Measurements from ENCODE around the gene MINDY4. TPM values are rescaled to one million over a fixed set of nuclear protein-coding genes. Genes with fewer than 3 reads are reported as not detected.

The MINDY4 gene
- total and polyA plus RNA-seq, 2 of the 8 experiments (the other 6 are each of a cell fraction or from before 2014, with no cell fraction given) = 1.3 to 3.6 TPM

DNA sequence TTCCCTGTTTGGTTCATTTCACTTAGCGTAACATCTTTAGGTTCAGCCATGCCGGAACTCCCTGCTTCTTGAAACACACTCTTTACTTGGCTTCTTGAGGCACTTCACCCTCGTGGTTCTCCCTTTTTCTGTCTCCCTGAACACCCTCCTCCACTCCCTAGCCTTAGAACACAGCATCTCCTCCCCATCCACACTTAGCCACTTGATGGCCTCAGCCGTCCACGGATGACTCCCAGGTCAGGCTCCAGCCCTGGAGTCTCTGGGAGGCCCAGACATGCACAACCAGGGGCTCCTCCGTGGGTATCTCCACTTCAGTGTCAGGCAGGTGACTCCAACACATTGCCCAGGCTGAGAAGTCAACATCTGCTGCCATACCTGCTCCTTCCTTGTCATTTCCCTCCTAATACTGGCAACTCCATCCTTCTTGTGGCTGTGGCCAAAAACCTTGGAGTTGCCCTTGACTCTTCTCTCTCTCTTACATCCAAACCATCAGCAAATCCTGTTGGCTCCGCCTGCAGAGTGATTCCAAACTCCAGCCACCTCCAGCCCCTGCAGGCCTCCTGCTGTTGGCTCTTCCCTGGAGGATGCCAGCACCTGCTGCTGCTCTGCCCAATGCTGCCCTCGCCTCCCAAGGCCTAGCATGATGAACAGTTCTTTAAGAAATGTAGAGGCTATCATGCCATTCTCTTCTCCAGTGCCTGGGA, 27.7 kb upstream of the MINDY4 start:
- ChIA-PET CTCF (ENCODE audit: partially characterized antibody) (interaction anchor here (1.2 to 9.5 kb wide), 4 partner anchors 25 to 79 kb away, joined by 4 to 162 read pairs (median 6); no protein-coding TSS in a partner anchor), POLR2A (ENCODE audit: partially characterized antibody) (no interaction called here)
- H3K18ac ChIP-seq (ENCODE audit: extremely low read depth, low read length) = no peak overlapping the region
- no peaks in the 10 kb centered on the region; a peak in 1 of 7 replicates for H3K4me1 ChIP-seq (replicated peaks in 1 of 4; ENCODE audit: control insufficient read depth in 3 of 4, insufficient read depth in 4 of 4, low read length in 3 of 4)
- no peak overlapping the region for H2BK5ac ChIP-seq (ENCODE audit: low read depth, low read length)
- no peak for DNase-seq (ENCODE audit: low read depth in 1 of 2, low spot score in 2 of 2)
- WGBS, 2 experiments (ENCODE audit: extremely low coverage in 1 of 2, insufficient coverage in 1 of 2, insufficient read length in 1 of 2, insufficient replicate concordance in 2 of 2, low coverage in 1 of 2, low lambda C conversion rate in 2 of 2, missing lambda C conversion rate in 1 of 2) = 80% methylated on average over 8 of the region's 8 CpGs; no CpG with 5 or more reads in 1 of the 2 experiments
- no peak for TF ChIP-seq SP1 (IDR thresholded peaks at IDR 0.05; ENCODE audit: low read depth, low read length)
- no peak for TF ChIP-seq TCF12 (IDR thresholded peaks at IDR 0.05; ENCODE audit: low read depth, low read length)
- TF ChIP-seq, protein P1, sequence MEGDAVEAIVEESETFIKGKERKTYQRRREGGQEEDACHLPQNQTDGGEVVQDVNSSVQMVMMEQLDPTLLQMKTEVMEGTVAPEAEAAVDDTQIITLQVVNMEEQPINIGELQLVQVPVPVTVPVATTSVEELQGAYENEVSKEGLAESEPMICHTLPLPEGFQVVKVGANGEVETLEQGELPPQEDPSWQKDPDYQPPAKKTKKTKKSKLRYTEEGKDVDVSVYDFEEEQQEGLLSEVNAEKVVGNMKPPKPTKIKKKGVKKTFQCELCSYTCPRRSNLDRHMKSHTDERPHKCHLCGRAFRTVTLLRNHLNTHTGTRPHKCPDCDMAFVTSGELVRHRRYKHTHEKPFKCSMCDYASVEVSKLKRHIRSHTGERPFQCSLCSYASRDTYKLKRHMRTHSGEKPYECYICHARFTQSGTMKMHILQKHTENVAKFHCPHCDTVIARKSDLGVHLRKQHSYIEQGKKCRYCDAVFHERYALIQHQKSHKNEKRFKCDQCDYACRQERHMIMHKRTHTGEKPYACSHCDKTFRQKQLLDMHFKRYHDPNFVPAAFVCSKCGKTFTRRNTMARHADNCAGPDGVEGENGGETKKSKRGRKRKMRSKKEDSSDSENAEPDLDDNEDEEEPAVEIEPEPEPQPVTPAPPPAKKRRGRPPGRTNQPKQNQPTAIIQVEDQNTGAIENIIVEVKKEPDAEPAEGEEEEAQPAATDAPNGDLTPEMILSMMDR (IDR thresholded peaks at IDR 0.05; ENCODE audit: control extremely low read depth in 1 of 3, insufficient read depth in 1 of 3, low read depth in 1 of 3, low read length in 3 of 3) = peak; percentile 30 to 35 (median 33)
- no peak for TF ChIP-seq SIX5 (IDR thresholded peaks at IDR 0.05; ENCODE audit: low read depth, low read length)
- peak; percentile 51 to 63 for TF ChIP-seq RAD21 (IDR thresholded peaks at IDR 0.05 in 1 of 2, conservative IDR thresholded peaks at IDR 0.05 in 1 of 2; ENCODE audit: low read depth in 2 of 2, low read length in 2 of 2)
- peak in 1 of 2 experiments; percentile 58; a peak in 1 of 3 replicates for TF ChIP-seq EP300 (IDR thresholded peaks at IDR 0.05; ENCODE audit: borderline replicate concordance in 1 of 2, low read depth in 2 of 2, low read length in 2 of 2)
- FAIRE-seq = no peak
- no peaks in the 10 kb centered on the region for H3K36me3 ChIP-seq (ENCODE audit: control insufficient read depth in 2 of 4, insufficient read depth in 4 of 4, low read length in 3 of 4)
- H2BK12ac ChIP-seq (ENCODE audit: low read depth, low read length) = no peak overlapping the region
- H3K79me1 ChIP-seq (ENCODE audit: low read depth, low read length) = no peaks in the 10 kb centered on the region
- no peak overlapping the region for H4K91ac ChIP-seq (replicated peaks; ENCODE audit: insufficient read length, low read length)
- no peak overlapping the region for H3K4ac ChIP-seq (replicated peaks; ENCODE audit: insufficient read length, low read depth, low read length)
- H3K27ac ChIP-seq (ENCODE audit: low read depth, low read length) = no peak overlapping the region
- H2AK5ac ChIP-seq (ENCODE audit: low read depth, low read length) = no peak overlapping the region
- no peak overlapping the region for H3K4me3 ChIP-seq (ENCODE audit: extremely low read depth in 1 of 4, insufficient read depth in 2 of 4, low read depth in 3 of 4, low read length in 4 of 4)
- H3K9me3 ChIP-seq (ENCODE audit: insufficient read depth in 2 of 2, low read depth in 1 of 2, low read length in 1 of 2) = no peaks in the 10 kb centered on the region
- H2BK120ac ChIP-seq (replicated peaks; ENCODE audit: low read depth, low read length) = no peak overlapping the region
- no peak overlapping the region for H3K9ac ChIP-seq (replicated peaks in 1 of 4; ENCODE audit: extremely low read depth in 1 of 4, low read depth in 3 of 4, low read length in 3 of 4)
- H3K4me2 ChIP-seq (ENCODE audit: insufficient read depth in 1 of 2, low read depth in 2 of 2, low read length in 2 of 2) = no peak overlapping the region
- no peak overlapping the region for H3K14ac ChIP-seq (ENCODE audit: insufficient read length)
- H2AFZ ChIP-seq (ENCODE audit: low read length) = no peak overlapping the region
- no peak overlapping the region for H4K8ac ChIP-seq (ENCODE audit: extremely low read depth, insufficient read depth, low read length)
- H3K23me2 ChIP-seq (ENCODE audit: low read depth, low read length) = no peaks in the 10 kb centered on the region
- no peak overlapping the region for H3K56ac ChIP-seq (replicated peaks; ENCODE audit: insufficient read length, low read depth, low read length)
- H3K79me2 ChIP-seq (ENCODE audit: control insufficient read depth in 1 of 2, insufficient read depth in 2 of 2, low read length in 2 of 2) = no peaks in the 10 kb centered on the region
- H3K23ac ChIP-seq (ENCODE audit: insufficient read length) = no peak overlapping the region
- H3K27me3 ChIP-seq (replicated peaks in 1 of 4; ENCODE audit: control insufficient read depth in 3 of 4, extremely low read depth in 1 of 4, insufficient read depth in 3 of 4, low read length in 3 of 4) = no peaks in the 10 kb centered on the region
- H4K20me1 ChIP-seq (replicated peaks in 1 of 2; ENCODE audit: control insufficient read depth in 1 of 2, insufficient read depth in 2 of 2, low read length in 2 of 2) = no peaks in the 10 kb centered on the region
- no peak overlapping the region for H4K5ac ChIP-seq (ENCODE audit: insufficient read length, low read depth, low read length)
- H2BK20ac ChIP-seq (ENCODE audit: low read length) = no peak overlapping the region
- H2BK15ac ChIP-seq (ENCODE audit: low read length) = no peak overlapping the region

Measured in H1 (cell line).